Hair follicular keratinocyte (primary cell): ENCODE results near the gene RGL1. TPM values are rescaled to one million over a fixed set of nuclear protein-coding genes. Genes with fewer than 3 reads are reported as not detected.

ENCODE experiments used
- total RNA-seq: library from RNA; depleted of rRNA; stranded (reverse); fragments of >200 nt; gene quantifications from 2 replicates; pipeline ENCODE4 v1.2.3, GENCODE V29; 2015

The RGL1 gene
- total RNA-seq = 0.62 and 1.7 TPM in 2 replicates

DNA sequence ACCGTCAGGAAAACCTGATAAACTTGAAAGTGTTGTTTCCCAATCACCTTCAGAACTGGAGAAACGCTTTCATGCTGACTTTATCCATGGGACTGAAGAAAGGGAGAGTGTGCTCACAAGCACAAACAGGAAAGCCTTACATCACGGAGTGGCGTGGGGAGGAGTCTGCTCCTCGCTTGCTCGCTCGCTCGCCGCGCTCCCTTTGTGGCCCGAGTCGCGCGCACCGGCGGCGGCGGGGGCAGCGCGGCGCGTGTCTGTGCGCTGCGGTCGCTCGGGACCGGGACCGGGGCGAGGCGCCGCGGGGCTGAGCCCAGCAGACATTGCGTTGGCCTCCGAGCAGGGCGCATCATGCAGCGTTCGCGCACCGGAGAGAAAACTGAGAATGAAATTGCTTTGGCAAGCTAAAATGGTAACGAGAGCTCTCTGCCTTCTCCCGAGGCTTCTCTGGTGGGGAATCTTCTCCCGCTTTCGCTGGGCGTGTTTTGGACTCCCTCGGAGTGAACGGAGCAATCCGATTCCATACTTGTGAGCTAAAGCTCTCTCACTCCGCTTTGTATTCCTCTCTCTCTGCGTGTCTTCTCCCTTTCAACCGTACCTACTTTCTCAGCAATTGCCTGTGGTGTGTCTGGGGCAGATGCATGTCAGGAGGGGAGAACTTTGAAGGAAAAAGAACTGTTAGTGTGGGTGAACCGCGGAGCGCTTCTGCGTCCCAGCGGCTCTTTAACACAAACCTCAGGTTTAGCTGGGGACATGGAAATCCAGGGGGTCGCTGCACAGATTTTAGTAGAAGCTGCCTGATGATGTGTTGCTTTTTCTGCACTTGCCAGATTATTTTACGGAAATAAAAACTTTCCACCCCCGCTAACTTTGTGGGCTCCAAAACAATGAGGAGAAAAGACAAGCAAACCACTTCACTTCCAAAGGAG is at the start of gene RGL1:
TSS of gene RGL1 (plus strand) at position 205 of the 926 bp plus-strand sequence. CDS start at position 383, 178 bp downstream.

Other genes starting within 250 kb of the RGL1 start
- 1.5 and 2.9 TPM in 2 replicates for gene NCF2, start 214.7 kb upstream of the RGL1 start, total RNA-seq
- 140 and 160 TPM in 2 replicates for gene ARPC5, start 169.3 kb upstream of the RGL1 start, total RNA-seq
- not detected in 2 replicates for gene APOBEC4, start 151.8 kb upstream of the RGL1 start, total RNA-seq
- 0.08 TPM in 1 of 2 replicates, not detected in the other for gene COLGALT2, start 232.6 kb downstream of the RGL1 start, total RNA-seq
- gene TSEN15, start 246.6 kb downstream of the RGL1 start, total RNA-seq = 49.4 and 55.9 TPM in 2 replicates